CD4-positive, alpha-beta T cell treated with Interleukin-15 for 1 hour (primary cell): ENCODE data around the gene RNLS.

Experiments
- DNase-seq: peaks from one replicate; pipeline ENCODE4 v3.0.0-alpha.2; 2020

RNLS gene

GRCh38 chr10:88245974-88246511, 337.1 kb downstream of the RNLS start:
- no peak for DNase-seq

GRCh38 chr10:88244781-88245625, 338.1 kb downstream of the RNLS start:
- no peak for DNase-seq

- no peak for DNase-seq
Measured at GRCh38 chr10:88243836-88244730, 339.0 kb downstream of the RNLS start.

DNA sequence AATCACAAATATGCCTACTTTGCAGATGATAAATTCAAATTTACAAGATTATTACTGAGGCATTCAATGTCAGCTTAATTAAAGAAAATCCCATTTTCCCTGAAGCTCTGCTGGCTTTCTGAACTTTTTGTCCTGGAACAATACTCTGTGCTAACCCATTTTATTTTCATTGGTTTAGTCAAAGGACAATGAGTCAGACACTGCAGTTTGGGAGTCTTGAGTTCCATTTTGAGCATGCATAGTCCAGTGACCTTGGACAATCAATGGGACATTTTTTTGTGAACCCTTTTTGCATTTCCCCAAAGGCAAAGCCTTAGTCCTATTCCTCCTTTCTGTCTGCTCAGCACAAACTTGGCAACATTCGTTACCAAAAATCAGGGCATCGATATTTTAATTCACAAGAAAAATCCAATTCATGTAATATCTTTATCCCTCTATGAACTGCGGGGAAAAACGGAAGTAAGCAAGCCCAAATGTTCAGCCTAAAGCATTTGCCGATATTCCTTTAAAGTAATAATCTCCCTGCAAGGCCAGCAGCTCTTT, 339.8 kb downstream of the RNLS start:
- no peak for DNase-seq

DNA sequence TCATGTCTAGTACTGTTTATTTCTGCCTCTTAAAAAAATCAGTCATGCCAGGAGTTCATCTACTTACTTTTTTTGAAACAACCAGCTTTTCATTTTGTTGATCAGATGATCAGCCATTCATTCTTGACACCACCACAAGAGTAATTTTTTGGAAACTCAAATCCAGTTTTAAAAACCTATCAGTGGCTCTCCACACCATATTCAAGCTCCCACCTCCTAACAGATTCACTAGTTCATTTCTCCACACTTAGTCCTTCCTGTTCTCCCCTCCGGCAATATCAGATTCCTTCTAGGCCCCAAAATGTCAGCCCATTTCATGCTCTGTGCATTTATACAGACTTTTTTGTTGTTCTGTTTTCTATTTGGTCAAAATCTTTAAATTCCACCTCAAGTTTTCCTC, 341.6 kb downstream of the RNLS start:
- DNase-seq = no peak

DNA sequence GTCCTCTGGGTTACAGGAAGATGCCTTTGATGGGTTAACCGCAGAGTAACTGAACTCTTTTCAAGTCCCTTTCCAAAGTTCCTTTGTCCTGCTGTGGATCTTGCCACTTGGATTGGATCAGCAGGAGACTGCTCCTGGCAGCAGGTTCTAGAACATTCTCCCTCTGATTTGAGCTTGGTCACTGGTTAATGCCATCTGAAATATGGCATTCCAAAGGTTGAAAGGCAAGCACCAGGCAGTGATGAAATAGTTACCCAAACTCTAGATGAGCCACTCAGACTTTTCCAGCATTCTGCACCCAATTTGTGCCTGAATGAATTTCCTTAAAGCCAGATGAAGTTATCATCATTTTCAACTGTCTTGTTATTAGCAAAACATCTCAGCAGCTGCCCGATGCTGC, 343.9 kb downstream of the RNLS start:
- no peak for DNase-seq

GRCh38 chr10:88238615-88238914, 344.6 kb downstream of the RNLS start:
- DNase-seq = no peak

GRCh38 chr10:88237896-88238614, 345.1 kb downstream of the RNLS start:
- no peak for DNase-seq

GRCh38 chr10:88236121-88236743, 346.9 kb downstream of the RNLS start:
- no peak for DNase-seq

DNA sequence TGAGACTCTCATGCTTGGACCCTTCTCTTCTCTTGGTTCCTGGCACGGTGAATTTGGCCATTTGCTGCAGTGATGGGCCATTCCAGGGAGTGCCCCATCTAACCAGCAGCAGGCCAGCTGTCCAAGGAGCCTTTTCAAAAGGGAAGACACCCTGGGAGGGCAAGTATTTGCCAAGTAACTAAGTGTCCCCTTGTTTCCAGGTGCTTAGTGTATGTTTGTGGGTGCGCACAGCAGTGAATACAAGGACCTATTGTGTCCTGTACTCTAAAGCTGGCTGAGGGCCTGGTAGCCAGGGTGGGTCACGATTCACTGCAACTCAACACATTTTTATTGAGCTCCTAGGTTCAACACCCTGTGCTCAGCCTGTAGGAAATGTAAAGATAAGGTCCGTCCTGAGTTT, 348.8 kb downstream of the RNLS start:
- DNase-seq = no peak

GRCh38 chr10:88233870-88234269, 349.2 kb downstream of the RNLS start:
- DNase-seq = no peak

DNA sequence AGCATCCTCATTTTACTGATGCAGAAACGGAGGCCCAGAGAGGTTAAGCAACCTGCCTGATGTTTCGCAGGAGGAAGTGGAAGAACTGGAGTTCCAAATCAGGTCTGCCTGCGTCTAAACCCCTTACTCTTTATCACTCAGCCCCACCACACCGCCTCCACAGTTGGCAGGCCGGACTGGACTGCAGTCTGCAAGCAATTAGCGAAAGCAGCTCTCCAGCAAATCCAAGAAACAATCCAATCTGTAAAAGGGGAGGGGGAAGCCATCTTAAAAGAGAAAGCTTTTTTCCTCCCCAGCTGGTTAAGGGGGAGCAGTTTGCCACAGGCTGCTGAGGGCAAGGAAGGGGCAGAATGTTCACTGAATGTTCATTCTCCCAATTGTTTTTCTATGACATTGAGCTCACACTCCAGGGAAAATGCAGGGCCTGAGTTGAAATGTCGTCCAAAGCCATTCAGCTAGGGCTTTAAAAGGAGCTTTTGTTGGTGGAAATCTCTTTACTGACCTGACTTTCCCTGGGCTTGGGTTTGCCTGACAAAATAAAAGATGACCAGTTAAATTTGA, 350.1 kb downstream of the RNLS start:
- no peak for DNase-seq

- DNase-seq = no peak
Measured at GRCh38 chr10:88232029-88232895, 350.9 kb downstream of the RNLS start.

DNA sequence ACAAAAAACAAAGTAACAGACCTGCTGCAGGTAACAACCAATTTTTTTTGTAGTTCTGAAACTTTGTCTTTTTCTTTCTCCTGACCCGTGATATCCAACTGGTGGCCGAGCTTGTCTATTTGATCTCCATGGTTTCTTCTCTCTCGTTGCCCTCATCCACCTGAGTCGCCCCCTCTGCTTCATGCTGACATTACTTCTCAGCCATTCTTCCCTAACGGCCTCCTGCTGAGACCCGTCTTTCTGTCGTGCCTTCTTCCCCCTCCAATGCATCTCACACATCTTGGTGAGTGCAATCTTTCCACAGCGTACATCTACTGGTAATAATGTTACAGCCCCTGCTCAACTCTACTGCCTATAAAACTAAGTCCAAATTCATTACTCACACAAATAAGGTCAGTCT, 352.9 kb downstream of the RNLS start:
- no peak for DNase-seq

DNA sequence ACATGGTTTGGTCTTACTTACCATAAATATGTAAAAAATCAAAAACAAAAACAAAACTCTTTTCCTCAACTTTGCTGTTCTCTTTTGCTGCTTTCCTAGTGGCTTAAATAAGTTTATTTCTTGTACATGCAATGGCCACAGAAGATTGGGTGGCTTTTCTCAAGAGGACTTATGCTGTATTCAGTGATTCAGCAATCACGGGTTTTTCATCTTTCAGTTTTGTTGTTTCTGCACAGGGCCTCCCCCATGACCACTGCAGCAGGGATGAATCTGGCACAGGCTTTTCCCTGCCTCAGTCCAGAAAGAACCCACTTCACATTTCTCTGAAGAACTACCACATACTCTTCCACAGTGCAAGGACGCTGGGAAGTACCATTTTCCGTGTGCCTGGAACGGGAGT, 355.0 kb downstream of the RNLS start:
- DNase-seq = no peak

- no peak for DNase-seq
Measured at GRCh38 chr10:88227342-88228018, 355.6 kb downstream of the RNLS start.

DNA sequence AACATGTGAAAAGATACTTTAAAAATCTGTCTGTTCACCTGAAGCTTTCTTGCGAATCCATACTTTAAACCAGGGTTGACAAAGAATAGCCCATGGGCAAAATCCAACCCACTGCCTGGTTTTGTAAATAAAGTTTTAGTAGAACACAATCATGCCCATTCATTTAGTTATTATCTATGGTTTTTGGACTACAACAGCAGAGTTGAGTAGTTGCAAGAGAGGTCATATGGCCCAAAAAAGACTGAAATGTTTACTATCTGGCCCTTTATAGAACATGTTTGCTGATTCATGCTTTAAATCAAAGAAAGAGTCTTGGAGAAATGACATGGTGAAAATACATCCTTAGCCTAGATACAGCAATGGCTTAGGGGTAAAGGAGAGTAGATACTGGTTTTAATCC, 356.2 kb downstream of the RNLS start:
- no peak for DNase-seq

- no peak for DNase-seq
Measured at GRCh38 chr10:88226071-88226659, 357.0 kb downstream of the RNLS start.
